ENCODE measurements around the gene LAMC3. TPM values are rescaled to one million over a fixed set of nuclear protein-coding genes. Genes with fewer than 3 reads are reported as not detected.

Gene LAMC3
- total RNA-seq, 6 experiments from 2014 or later = 2.7 to 14.3 (median 3.7) TPM

DNA sequence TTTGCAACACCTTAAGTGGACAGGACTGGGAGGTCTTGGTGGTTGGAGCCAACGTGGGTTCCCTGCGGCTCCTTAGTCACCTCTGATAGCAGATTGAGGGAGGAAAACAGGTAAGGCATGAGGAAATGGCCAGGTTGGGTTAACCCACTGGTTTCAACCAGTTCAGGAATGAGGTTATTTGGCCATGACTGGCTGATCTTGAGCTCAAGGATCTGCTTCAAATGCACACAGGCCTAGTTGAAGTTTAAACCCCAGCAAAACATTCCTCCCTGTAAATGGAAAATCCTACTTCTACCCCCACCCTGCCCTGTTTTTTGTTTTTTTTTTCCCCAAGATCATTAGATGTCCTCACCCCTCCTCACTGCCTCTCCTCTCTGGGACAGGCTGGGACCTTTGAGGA, 113.2 kb downstream of the LAMC3 start:
- no peaks in the 10 kb centered on the region for H3K9me3 ChIP-seq
- no peak for ATAC-seq
- peaks cover 0 to 16% (median 4%) of the 10 kb centered on the region in 4 donors for H3K4me1 ChIP-seq
- no peak overlapping the region for H3K4me3 ChIP-seq
- peaks cover 0 to under 1% (median 0%) of the 10 kb centered on the region in 4 donors for H3K36me3 ChIP-seq
- no peak overlapping the region for H3K27ac ChIP-seq
- no CpG with 5 or more reads among the region's 2 CpGs for WGBS (ENCODE audit: insufficient coverage, low coverage, low lambda C conversion rate, missing lambda C conversion rate)
- TF ChIP-seq POLR2A (IDR thresholded peaks at IDR 0.05) (no peak), CTCF (IDR thresholded peaks at IDR 0.05) (no peak)
- DNase-seq = no peak
- no peaks in the 10 kb centered on the region for H3K27me3 ChIP-seq
- intact Hi-C loops (cut with DNase I) = no loop called here

- Histone ChIP-seq H3K4me1 (peaks cover 0 to 17% (median 4%) of the 10 kb centered on the region in 4 donors), H3K9me3 (no peaks in the 10 kb centered on the region), H3K27ac (peak overlapping the region; percentile 57 to 72 (median 58)), H3K4me3 (peak overlapping the region; percentile 86 to 94 (median 93)), H3K27me3 (no peaks in the 10 kb centered on the region), H3K36me3 (peaks cover 0 to 28% (median 11%) of the 10 kb centered on the region in 4 donors)
- no peak for TF ChIP-seq CTCF (IDR thresholded peaks at IDR 0.05)
- TF ChIP-seq POLR2A (IDR thresholded peaks at IDR 0.05) = no peak
- DNase-seq = no peak
- peak in 3 of 4 donors; percentile 2 for ATAC-seq
- WGBS (ENCODE audit: insufficient coverage, low coverage, low lambda C conversion rate, missing lambda C conversion rate) = 0% methylated on average over 7 of the region's 7 CpGs
- intact Hi-C loops (cut with DNase I) = no loop called here
Observed at GRCh38 chr9:131125038-131125287, 116.0 kb downstream of the LAMC3 start.

DNA sequence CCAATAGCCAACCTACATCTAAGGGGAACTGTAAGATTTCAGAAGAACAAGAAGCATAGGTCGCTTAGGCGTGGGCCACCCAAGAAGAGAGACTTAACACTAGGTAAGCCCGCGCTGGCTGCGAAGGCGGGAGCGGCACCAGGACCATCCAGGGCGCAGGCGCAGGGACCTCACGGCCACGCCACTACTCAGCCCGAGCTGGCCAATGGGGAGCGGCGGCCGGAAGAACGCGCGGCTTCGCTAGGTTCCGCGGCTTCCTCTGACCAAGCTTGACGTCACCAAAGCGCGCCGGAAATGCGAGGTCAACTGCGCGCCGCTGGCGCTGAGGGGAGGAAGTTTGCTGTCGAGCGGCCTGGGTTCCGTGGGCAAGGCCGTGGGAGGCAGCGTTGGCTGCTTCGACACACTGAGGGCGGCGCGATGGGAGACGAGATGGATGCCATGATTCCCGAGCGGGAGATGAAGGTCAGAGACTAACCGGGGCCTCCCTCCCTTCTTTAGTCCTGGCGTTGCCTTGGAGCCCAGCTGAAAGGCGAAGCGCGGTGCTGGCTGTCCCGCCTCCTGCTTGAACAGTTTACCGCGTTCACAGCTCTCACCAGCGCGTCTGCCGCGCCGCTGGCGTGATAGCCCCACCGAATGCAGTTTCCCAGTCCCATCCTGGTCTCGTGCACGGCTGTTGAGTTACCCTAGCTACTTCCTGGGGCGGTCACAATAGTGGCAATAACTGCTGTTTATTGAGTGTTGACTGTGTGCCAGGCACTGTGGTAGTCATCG, 116.5 kb downstream of the LAMC3 start, which contains the start of gene NUP214:
Gene NUP214 (plus strand): TSS at position 299 of the 771 bp plus-strand sequence. CDS start 119 bp downstream, at position 418.
- Histone ChIP-seq H3K4me3 (peak within 1 kb of the TSS; percentile 86 to 94 (median 93)), H3K9me3 (no peaks in the 10 kb centered on the region), H3K4me1 (peaks cover 0 to 17% (median 4%) of the 10 kb centered on the region in 4 donors), H3K27ac (peak within 1 kb of the TSS; percentile 57 to 75 (median 72)), H3K36me3 (peaks cover 0 to 33% (median 12%) of the 10 kb centered on the region in 4 donors), H3K27me3 (no peaks in the 10 kb centered on the region)
- peak; percentile 98 to 99 (median 98) for ATAC-seq
- under 1% methylated on average over 31 of the region's 61 CpGs for WGBS (ENCODE audit: insufficient coverage, low coverage, low lambda C conversion rate, missing lambda C conversion rate)
- DNase-seq = peak; percentile 99
- no peak for TF ChIP-seq CTCF (IDR thresholded peaks at IDR 0.05)
- TF ChIP-seq POLR2A (IDR thresholded peaks at IDR 0.05) = peak; percentile 78
- intact Hi-C loops (cut with DNase I) = no loop called here

DNA sequence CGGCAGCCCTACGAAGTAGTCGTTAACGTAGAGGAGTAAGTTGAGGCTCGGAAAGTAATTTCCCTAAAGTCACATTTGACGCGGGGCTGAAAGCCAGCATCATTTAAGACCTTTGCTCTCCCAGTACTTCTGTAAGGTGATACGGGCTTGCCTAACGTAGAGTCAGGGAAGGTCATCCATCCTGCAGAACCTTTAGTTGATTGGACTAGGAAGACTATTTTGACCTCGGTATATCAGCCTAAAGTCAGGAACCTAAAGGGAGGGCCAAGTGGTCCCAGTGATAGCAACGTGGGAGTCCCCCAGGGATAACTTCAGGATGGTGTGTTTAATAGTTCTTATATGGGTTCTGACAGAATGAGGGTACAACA, 117.1 kb downstream of the LAMC3 start:
- WGBS (ENCODE audit: insufficient coverage, low coverage, low lambda C conversion rate, missing lambda C conversion rate) = 0% methylated on average over 7 of the region's 11 CpGs
- no peak for DNase-seq

More for the DNA sequence above, 117.1 kb downstream of the LAMC3 start:
- Histone ChIP-seq H3K27me3 (no peaks in the 10 kb centered on the region), H3K4me3 (peak overlapping the region; percentile 86 to 94 (median 93)), H3K36me3 (peaks cover 0 to 39% (median 13%) of the 10 kb centered on the region in 4 donors), H3K4me1 (peaks cover 0 to 17% (median 4%) of the 10 kb centered on the region in 4 donors), H3K9me3 (no peaks in the 10 kb centered on the region), H3K27ac (peak overlapping the region; percentile 57 to 75 (median 72))
- intact Hi-C loops (cut with DNase I) = no loop called here
- ATAC-seq = peak; percentile 19 to 53 (median 40)
- no peak for TF ChIP-seq CTCF (IDR thresholded peaks at IDR 0.05)
- TF ChIP-seq POLR2A (IDR thresholded peaks at IDR 0.05) = no peak

Measured in right lobe of liver (tissue), 6 donors.